HepG2 (cell line): ENCODE measurements around the gene RPL21. TPM values are rescaled to one million over a fixed set of nuclear protein-coding genes. Genes with fewer than 3 reads are reported as not detected.

Experiments used
- ASH2L ChIP-seq: fragments of 300-600, 200-600 bp; sonication (generic); IDR thresholded peaks from 2 replicates; pipeline ENCODE4 v1.7.0; 2017; ENCODE audit warnings: low read depth, mild to moderate bottlenecking, moderate library complexity, mixed read lengths, low read length; ENCODE audit not compliant: insufficient read length
- CREB1 ChIP-seq, 2 experiments: fragments of 450-650 bp in 1 of 2; IDR thresholded peaks; 2 replicates each; pipeline ENCODE4 v1.6.1; 2016 to 2017; ENCODE audit warnings: control low read depth in 1 of 2, mild to moderate bottlenecking in 1 of 2, missing compliant biosample characterization in 1 of 2, missing genetic modification characterization in 1 of 2
- IKZF1 ChIP-seq: fragments of 450-650 bp; IDR thresholded peaks from 2 replicates; pipeline ENCODE4 v1.7.1; 2016
- KIAA2018 ChIP-seq: sonication (generic); formaldehyde crosslinking; IDR thresholded peaks from 2 replicates; pipeline ENCODE4 v1.5.0; 2020; ENCODE audit warnings: mild to moderate bottlenecking, missing genetic modification reagents, borderline replicate concordance
- PAF1 ChIP-seq: IDR thresholded peaks from 2 replicates; pipeline ENCODE4 v1.6.1; 2016; ENCODE audit warnings: missing genetic modification reagents, missing compliant biosample characterization
- PHF8 ChIP-seq: sonication (generic); formaldehyde crosslinking; IDR thresholded peaks from 2 replicates; pipeline ENCODE4 v1.5.0; 2020; ENCODE audit warnings: missing genetic modification reagents
- REL ChIP-seq: sonication (generic); formaldehyde crosslinking; conservative IDR thresholded peaks from 2 replicates; pipeline ENCODE4 v1.8.0; 2022; ENCODE audit warnings: mild to moderate bottlenecking, missing genetic modification reagents, moderate library complexity
- THAP7 ChIP-seq: sonication (generic); formaldehyde crosslinking; IDR thresholded peaks from 2 replicates; pipeline ENCODE4 v1.8.1; 2023; ENCODE audit warnings: mild to moderate bottlenecking, missing genetic modification reagents
- ZBTB42 ChIP-seq: sonication (generic); formaldehyde crosslinking; IDR thresholded peaks from 2 replicates; pipeline ENCODE4 v1.5.0; 2020; ENCODE audit warnings: mild to moderate bottlenecking, missing genetic modification reagents
- ZFP90 ChIP-seq: sonication (generic); formaldehyde crosslinking; IDR thresholded peaks from 2 replicates; pipeline ENCODE4 v1.8.0; 2022; ENCODE audit warnings: missing genetic modification reagents, mild to moderate bottlenecking, inconsistent platforms, borderline replicate concordance
- ZNF280D ChIP-seq: sonication (generic); formaldehyde crosslinking; IDR thresholded peaks from 2 replicates; pipeline ENCODE4 v1.5.1; 2020; ENCODE audit warnings: mild to moderate bottlenecking, missing genetic modification reagents
- ZNF337 ChIP-seq: sonication (generic); formaldehyde crosslinking; IDR thresholded peaks from 2 replicates; pipeline ENCODE4 v1.5.1; 2020; ENCODE audit warnings: missing genetic modification reagents, low read depth, mild to moderate bottlenecking, borderline replicate concordance
- ZNF724P ChIP-seq: sonication (generic); formaldehyde crosslinking; IDR thresholded peaks from 2 replicates; pipeline ENCODE4 v1.8.0; 2022; ENCODE audit warnings: missing genetic modification reagents, borderline replicate concordance
- ZSCAN21 ChIP-seq: sonication (generic); formaldehyde crosslinking; IDR thresholded peaks from 2 replicates; pipeline ENCODE4 v1.8.0; 2022; ENCODE audit warnings: mild to moderate bottlenecking, missing genetic modification reagents, moderate library complexity, borderline replicate concordance
- polyA plus RNA-seq, 8 experiments: library from polyadenylated mRNA; depleted of rRNA in 3 of 8; stranded (reverse) in 7 of 8; unstranded in 1 of 8; fragments of >200 nt; fragmentation: Illumina TruSeq in 4 of 8; extraction: Trizol in 4 of 8; gene quantifications; 2 replicates each; pipeline versions ENCODE4 v1.2.1 to v1.2.3, GENCODE V29; 2011 to 2016; ENCODE audit warnings: low read depth in 4 of 8, missing spikeins in 1 of 8, mixed read lengths in 1 of 8; ENCODE audit not compliant: insufficient read depth in 1 of 8
- total RNA-seq, 5 experiments: library from RNA; depleted of rRNA; stranded (reverse); fragments of >200 nt; fragmentation: Illumina TruSeq; extraction: Trizol; gene quantifications; 2 replicates each; pipeline ENCODE4 v1.2.3, GENCODE V29; 2016; ENCODE audit warnings: low read depth in 1 of 5

RPL21 gene
- total and polyA plus RNA-seq, 2 of the 13 experiments (the other 11 are each of a cell fraction or from before 2014, with no cell fraction given), result 1,234 to 1,261 TPM

GRCh38 chr13:27251166-27252091, at the start of gene RPL21 (continued):
- TF ChIP-seq KIAA2018, result no peak
- peak; percentile 68; the same call in 1 of the 2 replicates for TF ChIP-seq ZFP90 (CRISPR knock-in tag)
- TF ChIP-seq ZSCAN21 (CRISPR knock-in tag), result peak; percentile 89
- TF ChIP-seq ZNF724P (CRISPR knock-in tag), result no peak; the same call in 1 of the 2 replicates
- 0 out of 2 replicates have a peak, but pooled peaks have one; percentile 45 for TF ChIP-seq ZBTB42 (CRISPR knock-in tag)
- TF ChIP-seq PHF8 (CRISPR knock-in tag), result peak; percentile 100
- peak; percentile 82; the same call in 1 of the 2 replicates for TF ChIP-seq REL (CRISPR knock-in tag)
- peak; percentile 74; the same call in 1 of the 2 replicates for TF ChIP-seq ZNF337 (CRISPR knock-in tag)
- TF ChIP-seq CREB1 (IDR thresholded peaks at IDR 0.05), result peak; percentile 93
- peak; percentile 98 for TF ChIP-seq CREB1 (CRISPR knock-in tag; IDR thresholded peaks at IDR 0.05)
- TF ChIP-seq ASH2L, result peak; percentile 94
- no peak for TF ChIP-seq IKZF1
- peak; percentile 86 for TF ChIP-seq ZNF280D (CRISPR knock-in tag)
- TF ChIP-seq THAP7 (CRISPR knock-in tag), result no peak
- no peak for TF ChIP-seq PAF1
